CD4-positive, alpha-beta T cell (primary cell): ENCODE results near the gene NFRKB. TPM values are rescaled to one million over a fixed set of nuclear protein-coding genes. Genes with fewer than 3 reads are reported as not detected.

ENCODE experiments used
- ATAC-seq: fragments of 200-7000 bp; cut with Tn5 transposase; one replicate; pipeline ENCODE4 v1.10.0; 2022; ENCODE audit warnings: mild to moderate bottlenecking; ENCODE audit not compliant: poor library complexity
- CTCF ChIA-PET: fragments of 350-600 bp; sonication (Branson Sonifier 250); formaldehyde crosslinking; loops from one replicate; lab custom pipeline; 2021; ENCODE audit warnings: antibody characterized with exemption, inconsistent platforms; lab: Charles Lee
- POLR2A ChIA-PET: fragments of 350-600 bp; sonication (Branson Sonifier 250); formaldehyde crosslinking; loops from one replicate; lab custom pipeline; 2021; ENCODE audit warnings: antibody characterized with exemption, inconsistent platforms; lab: Charles Lee
- DNase-seq, 14 experiments: peaks; one replicate each; pipeline ENCODE4 v3.0.0-alpha.2; 2013 to 2020; ENCODE audit warnings: mixed read lengths in 2 of 14
- H3K27ac ChIP-seq, 2 donors: one replicate each; pipeline versions ENCODE4 v1.5.1 to v1.7.0; 2013; ENCODE audit warnings: low read length in 2 of 2, low read depth in 1 of 2, mild to moderate bottlenecking in 1 of 2
- H3K27me3 ChIP-seq, 2 experiments: 1 replicate in 1 of 2; 2 replicates in 1 of 2; pipeline versions ENCODE4 v1.6.1 to v1.7.0; 2013; ENCODE audit warnings: low read length in 2 of 2, control low read depth in 1 of 2, mild to moderate bottlenecking in 1 of 2, moderate library complexity in 1 of 2; ENCODE audit not compliant: insufficient read depth in 2 of 2, control insufficient read depth in 1 of 2
- H3K36me3 ChIP-seq: one replicate; pipeline ENCODE4 v1.6.1; 2013; ENCODE audit warnings: low read length, control low read depth; ENCODE audit not compliant: insufficient read depth
- H3K4me1 ChIP-seq: one replicate; pipeline ENCODE4 v1.6.1; 2013; ENCODE audit warnings: low read length, control low read depth; ENCODE audit not compliant: insufficient read depth
- H3K4me3 ChIP-seq: one replicate; pipeline ENCODE4 v1.5.1; 2013; ENCODE audit warnings: mild to moderate bottlenecking, low read length, moderate library complexity
- H3K9me3 ChIP-seq, 2 experiments: 1 replicate in 1 of 2; 2 replicates in 1 of 2; pipeline versions ENCODE4 v1.6.1 to v1.7.0; 2013; ENCODE audit warnings: low read length in 2 of 2, mild to moderate bottlenecking in 2 of 2, control low read depth in 1 of 2, moderate library complexity in 1 of 2; ENCODE audit not compliant: control insufficient read depth in 1 of 2, insufficient read depth in 1 of 2
- H3K27ac Mint-ChIP-seq: one replicate; pipeline ENCODE4 v1.8.0; 2020; ENCODE audit warnings: mixed read lengths
- H3K27me3 Mint-ChIP-seq: one replicate; pipeline ENCODE4 v1.8.0; 2021; ENCODE audit warnings: mixed read lengths
- H3K36me3 Mint-ChIP-seq: one replicate; pipeline ENCODE4 v1.8.0; 2021; ENCODE audit warnings: low read depth, mixed read lengths
- H3K4me1 Mint-ChIP-seq: one replicate; pipeline ENCODE4 v1.8.0; 2021; ENCODE audit warnings: low read depth, mixed read lengths
- H3K4me3 Mint-ChIP-seq: one replicate; pipeline ENCODE4 v1.8.0; 2020; ENCODE audit warnings: mild to moderate bottlenecking, mixed read lengths
- H3K9me3 Mint-ChIP-seq: one replicate; pipeline ENCODE4 v1.8.0; 2020; ENCODE audit warnings: mixed read lengths
- CTCF ChIP-seq: fragments of 200-600 bp; IDR thresholded peaks from one replicate; pipeline ENCODE4 v1.8.0; 2022; ENCODE audit warnings: antibody characterized with exemption, mild to moderate bottlenecking
- intact Hi-C, 2 experiments: fragments of 100-400 bp; cut with DNase I in 1 of 2; cut with micrococcal nuclease in 1 of 2; formaldehyde crosslinking; loops; one replicate each; pipeline versions ENCODE4 v1.15.1 to v1.9.0; 2023 to 2025; cut with DNase I, micrococcal nuclease
- total RNA-seq, 174 experiments: library from RNA in 2 of 174; stranded (reverse) in 2 of 174; gene quantifications; one replicate each; pipeline ENCODE4 v1.2.3 and lab custom pipeline; 2021 to 2026

NFRKB gene
- total RNA-seq, 2 experiments from 2014 or later: 61.7 to 64.5 TPM

DNA sequence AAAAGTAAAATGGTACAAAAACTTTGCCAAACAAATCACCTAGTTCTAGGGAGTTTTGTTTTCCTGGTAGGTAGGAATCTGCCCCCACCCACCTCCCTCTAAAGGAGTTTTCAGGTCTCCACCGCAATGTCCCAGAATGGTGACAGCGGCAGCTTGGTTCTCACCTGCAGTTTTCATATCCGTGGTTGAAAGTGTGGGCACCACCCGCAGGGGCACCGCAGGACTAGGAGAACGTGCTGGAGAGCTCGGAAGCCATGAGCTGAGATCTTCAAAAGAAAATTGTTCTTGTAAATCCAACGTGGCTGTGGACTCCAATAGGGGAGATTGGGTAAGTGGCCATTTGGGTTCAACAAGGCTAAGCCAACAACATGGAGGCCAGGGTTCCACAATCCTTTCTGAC lies 10.8 kb downstream of the NFRKB start:
- H3K4me1 ChIP-seq: peaks cover 13% of the 10 kb centered on the region
- no peak overlapping the region for H3K4me3 Mint-ChIP-seq
- DNase-seq: no peak
- no peaks in the 10 kb centered on the region for H3K9me3 Mint-ChIP-seq
- no peak overlapping the region for H3K27ac ChIP-seq
- no peak overlapping the region for H3K4me3 ChIP-seq
- intact Hi-C loops: no loop called here
- H3K4me1 Mint-ChIP-seq: peaks cover 27% of the 10 kb centered on the region
- no peaks in the 10 kb centered on the region for H3K9me3 ChIP-seq
- TF ChIP-seq CTCF: no peak
- H3K36me3 ChIP-seq: peaks cover 88% of the 10 kb centered on the region
- peaks cover 96% of the 10 kb centered on the region for H3K36me3 Mint-ChIP-seq
- no peak for ATAC-seq
- no peaks in the 10 kb centered on the region for H3K27me3 Mint-ChIP-seq
- POLR2A ChIA-PET: interaction anchor here (0.9 to 1.4 kb wide), 2 partner anchors 10 to 31 kb away, joined by 3 to 5 read pairs; no protein-coding TSS in a partner anchor
- H3K27me3 ChIP-seq: no peaks in the 10 kb centered on the region
- CTCF ChIA-PET: no interaction called here
- no peak overlapping the region for H3K27ac Mint-ChIP-seq

GRCh38 chr11:129881570-129882170 lies 13.7 kb downstream of the NFRKB start:
- Mint-ChIP-seq H3K36me3 (peaks cover 100% of the 10 kb centered on the region), H3K4me1 (peaks cover 4% of the 10 kb centered on the region), H3K9me3 (no peaks in the 10 kb centered on the region), H3K27me3 (no peaks in the 10 kb centered on the region), H3K27ac (no peak overlapping the region), H3K4me3 (no peak overlapping the region)
- ChIA-PET CTCF (interaction anchor here (0.8 to 1.8 kb wide), 6 partner anchors 13 to 251 kb away, joined by 4 to 6 read pairs (median 5); partner anchors contain the start of gene NFRKB), POLR2A (interaction anchor here (0.7 to 1.2 kb wide), 3 partner anchors 13 to 28 kb away, joined by 3 to 6 read pairs (median 5); no protein-coding TSS in a partner anchor)
- H3K27ac ChIP-seq: no peak overlapping the region
- peak; percentile 55 for TF ChIP-seq CTCF
- intact Hi-C loops: loop anchor here in 1 of 2 experiments (2.0 kb wide), 2 partner anchors 13 to 251 kb away; partner anchors contain the start of gene NFRKB
- no peaks in the 10 kb centered on the region for H3K27me3 ChIP-seq
- peak; percentile 87 for ATAC-seq
- peaks cover 100% of the 10 kb centered on the region for H3K36me3 ChIP-seq
- H3K4me3 ChIP-seq: no peak overlapping the region
- DNase-seq: peak; percentile 21 to 65 (median 44)
- H3K9me3 ChIP-seq: no peaks in the 10 kb centered on the region
- H3K4me1 ChIP-seq: no peaks in the 10 kb centered on the region

- no peaks in the 10 kb centered on the region for H3K9me3 ChIP-seq
- no peaks in the 10 kb centered on the region for H3K27me3 ChIP-seq
- TF ChIP-seq CTCF: no peak
- peaks cover 99% of the 10 kb centered on the region for H3K36me3 ChIP-seq
- Mint-ChIP-seq H3K27ac (no peak overlapping the region), H3K4me1 (peaks cover 4% of the 10 kb centered on the region), H3K27me3 (no peaks in the 10 kb centered on the region), H3K4me3 (no peak overlapping the region), H3K36me3 (peaks cover 99% of the 10 kb centered on the region), H3K9me3 (no peaks in the 10 kb centered on the region)
- no peaks in the 10 kb centered on the region for H3K4me1 ChIP-seq
- no peak overlapping the region for H3K27ac ChIP-seq
- intact Hi-C loops: loop anchor here in 1 of 2 experiments (2.0 kb wide), 2 partner anchors 14 to 252 kb away; partner anchors contain the start of gene NFRKB
- no peak overlapping the region for H3K4me3 ChIP-seq
- ChIA-PET POLR2A (no interaction called here), CTCF (interaction anchor here (1.8 kb wide), 1 partner anchor 114 kb away, joined by 5 read pairs; no protein-coding TSS in a partner anchor)
- ATAC-seq (no peak), DNase-seq (no peak)
These were observed 15.1 kb downstream of the NFRKB start for GRCh38 chr11:129880311-129880710.
